ENCODE results near the gene LPP. TPM values are rescaled to one million over a fixed set of nuclear protein-coding genes. Genes with fewer than 3 reads are reported as not detected.

LPP gene
- total and polyA plus RNA-seq, 2 of the 13 experiments (the other 11 are each of a cell fraction or from before 2014, with no cell fraction given) = 19.2 to 29.9 TPM

DNA sequence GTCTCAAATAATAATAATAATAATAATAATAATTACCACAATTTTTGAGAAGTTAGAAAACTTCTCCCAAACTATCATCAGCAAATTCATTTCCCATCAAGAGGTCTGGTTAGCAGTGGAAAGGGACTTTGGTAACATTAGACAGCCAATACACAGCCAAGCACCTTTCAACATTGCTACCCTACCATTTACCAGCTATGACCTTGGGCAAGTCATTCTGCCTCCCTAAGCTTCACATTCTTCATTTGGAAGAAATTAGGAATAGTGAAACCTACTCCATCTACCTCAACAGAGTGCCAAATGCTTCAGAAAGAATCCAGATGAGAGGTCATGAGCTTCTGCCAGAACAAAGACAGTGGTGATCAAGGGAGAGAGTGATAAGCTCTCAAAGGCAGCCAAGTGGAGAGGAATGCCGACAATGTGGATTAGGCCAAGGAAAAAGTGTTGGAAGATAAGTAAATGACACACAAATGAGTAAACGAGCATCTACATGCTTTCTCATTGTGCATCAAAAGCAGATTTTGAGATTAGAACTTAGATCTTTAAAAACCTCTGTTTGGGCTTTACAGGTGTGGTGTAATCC lies 42.9 kb upstream of the LPP start:
- ChIA-PET POLR2A (interaction anchor here (1.1 kb wide), 1 partner anchor 11 kb away, joined by 3 read pairs; no protein-coding TSS in a partner anchor), CTCF (ENCODE audit: low intra/inter-chr PET ratio, low total read pairs) (no interaction called here)
- no peak for FAIRE-seq
- Histone ChIP-seq H3K9me3 (ENCODE audit: low read length) (no peaks in the 10 kb centered on the region), H3K79me2 (ENCODE audit: insufficient read depth, low read length) (no peaks in the 10 kb centered on the region), H4K20me1 (ENCODE audit: insufficient read depth, low read length) (no peaks in the 10 kb centered on the region), H3K9ac (ENCODE audit: insufficient read depth, low read depth, low read length) (no peak overlapping the region), H3K27ac (ENCODE audit: extremely low read length, insufficient read depth, low read length) (no peak overlapping the region), H3K4me3 (replicated peaks in 1 of 3; ENCODE audit: insufficient read depth in 1 of 3, low read depth in 2 of 3, low read length in 3 of 3) (no peak overlapping the region), H3K4me1 (ENCODE audit: insufficient read depth, low read length) (peaks cover 40% of the 10 kb centered on the region), H3K27me3 (ENCODE audit: control insufficient read depth in 1 of 2, insufficient read depth in 2 of 2, low read length in 2 of 2) (no peaks in the 10 kb centered on the region), H2AFZ (ENCODE audit: low read length) (no peak overlapping the region), H3K4me2 (ENCODE audit: low read depth, low read length) (no peak overlapping the region), H3K36me3 (replicated peaks in 1 of 2; ENCODE audit: control insufficient read depth in 1 of 2, insufficient read depth in 2 of 2, low read length in 2 of 2) (no peaks in the 10 kb centered on the region)
- DNase-seq (ENCODE audit: low spot score) = peak; percentile 50
- intact Hi-C loops (cut with micrococcal nuclease; ENCODE audit: unreplicated experiment) = no loop called here
- no TSS peak for BruUV-seq (replicated peaks)
- in situ Hi-C loops (cut with HindIII; ENCODE audit: extremely low pct_ligation_motif_present, low pct_unique_long_range_greater_than_20kb) = no loop called here
- 50% methylated on average over 2 of the region's 2 CpGs for WGBS (ENCODE audit: low lambda C conversion rate)
- TF ChIP-seq, protein P1, sequence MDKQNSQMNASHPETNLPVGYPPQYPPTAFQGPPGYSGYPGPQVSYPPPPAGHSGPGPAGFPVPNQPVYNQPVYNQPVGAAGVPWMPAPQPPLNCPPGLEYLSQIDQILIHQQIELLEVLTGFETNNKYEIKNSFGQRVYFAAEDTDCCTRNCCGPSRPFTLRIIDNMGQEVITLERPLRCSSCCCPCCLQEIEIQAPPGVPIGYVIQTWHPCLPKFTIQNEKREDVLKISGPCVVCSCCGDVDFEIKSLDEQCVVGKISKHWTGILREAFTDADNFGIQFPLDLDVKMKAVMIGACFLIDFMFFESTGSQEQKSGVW (CRISPR knock-in tag; IDR thresholded peaks at IDR 0.05; ENCODE audit: borderline replicate concordance) = no peak
- TF ChIP-seq PPARG (CRISPR knock-in tag; conservative IDR thresholded peaks at IDR 0.05) = 0 out of 2 replicates have a peak, but pooled peaks have one; percentile 20
- TF ChIP-seq SOX13 (IDR thresholded peaks at IDR 0.05) = no peak
- TF ChIP-seq SOX13 (CRISPR knock-in tag; conservative IDR thresholded peaks at IDR 0.05 in 1 of 2, IDR thresholded peaks at IDR 0.05 in 1 of 2) = peak in 1 of 2 experiments; percentile 22; a peak in 1 of 4 replicates
- TF ChIP-seq ZNF614 (CRISPR knock-in tag; IDR thresholded peaks at IDR 0.05; ENCODE audit: borderline replicate concordance) = no peak
- ATAC-seq = no peak

GRCh38 chr3:188113756-188114155 lies 40.2 kb upstream of the LPP start:
- H3K4me2 ChIP-seq (ENCODE audit: low read depth, low read length) = no peak overlapping the region
- H2AFZ ChIP-seq (ENCODE audit: low read length) = no peak overlapping the region
- ChIA-PET POLR2A (no interaction called here), CTCF (ENCODE audit: low intra/inter-chr PET ratio, low total read pairs) (no interaction called here)
- H3K36me3 ChIP-seq (replicated peaks in 1 of 2; ENCODE audit: control insufficient read depth in 1 of 2, insufficient read depth in 2 of 2, low read length in 2 of 2) = no peaks in the 10 kb centered on the region
- no peak overlapping the region for H3K4me3 ChIP-seq (replicated peaks in 1 of 3; ENCODE audit: insufficient read depth in 1 of 3, low read depth in 2 of 3, low read length in 3 of 3)
- H3K27me3 ChIP-seq (ENCODE audit: control insufficient read depth in 1 of 2, insufficient read depth in 2 of 2, low read length in 2 of 2) = no peaks in the 10 kb centered on the region
- no peak for FAIRE-seq
- no peak overlapping the region for H3K9ac ChIP-seq (ENCODE audit: insufficient read depth, low read depth, low read length)
- intact Hi-C loops (cut with micrococcal nuclease; ENCODE audit: unreplicated experiment) = no loop called here
- DNase-seq (ENCODE audit: low spot score) = no peak
- ATAC-seq = no peak
- H3K9me3 ChIP-seq (ENCODE audit: low read length) = peaks cover 4% of the 10 kb centered on the region; the same call in 1 of the 2 replicates
- no peak overlapping the region for H3K27ac ChIP-seq (ENCODE audit: extremely low read length, insufficient read depth, low read length)
- no peaks in the 10 kb centered on the region for H3K79me2 ChIP-seq (ENCODE audit: insufficient read depth, low read length)
- in situ Hi-C loops (cut with HindIII; ENCODE audit: extremely low pct_ligation_motif_present, low pct_unique_long_range_greater_than_20kb) = no loop called here
- H4K20me1 ChIP-seq (ENCODE audit: insufficient read depth, low read length) = no peaks in the 10 kb centered on the region
- peaks cover 23% of the 10 kb centered on the region for H3K4me1 ChIP-seq (ENCODE audit: insufficient read depth, low read length)
- no TSS peak for BruUV-seq (replicated peaks)
- TF ChIP-seq ISX (CRISPR knock-in tag; conservative IDR thresholded peaks at IDR 0.05) (no peak), HNF4G (IDR thresholded peaks at IDR 0.05; ENCODE audit: borderline replicate concordance, low read depth, low read length) (no peak), HNF4G (CRISPR knock-in tag; IDR thresholded peaks at IDR 0.05; ENCODE audit: borderline replicate concordance, low read depth) (no peak), TRIM24 (CRISPR knock-in tag; IDR thresholded peaks at IDR 0.05) (no peak), ZNF292 (CRISPR knock-in tag; IDR thresholded peaks at IDR 0.05; ENCODE audit: borderline replicate concordance, low read depth) (no peak), SMARCC2 (IDR thresholded peaks at IDR 0.05) (no peak), MTA1 (CRISPR knock-in tag; IDR thresholded peaks at IDR 0.05; ENCODE audit: borderline replicate concordance) (no peak), BATF2 (CRISPR knock-in tag; IDR thresholded peaks at IDR 0.05) (no peak), CHD2 (IDR thresholded peaks at IDR 0.05; ENCODE audit: low read depth, low read length) (no peak), ZNF780A (CRISPR knock-in tag; IDR thresholded peaks at IDR 0.05) (no peak), RAD51 (IDR thresholded peaks at IDR 0.05; ENCODE audit: borderline replicate concordance) (no peak), ZNF230 (CRISPR knock-in tag; IDR thresholded peaks at IDR 0.05) (no peak), SNAPC2 (CRISPR knock-in tag; IDR thresholded peaks at IDR 0.05) (no peak)
- TF ChIP-seq, protein P2, sequence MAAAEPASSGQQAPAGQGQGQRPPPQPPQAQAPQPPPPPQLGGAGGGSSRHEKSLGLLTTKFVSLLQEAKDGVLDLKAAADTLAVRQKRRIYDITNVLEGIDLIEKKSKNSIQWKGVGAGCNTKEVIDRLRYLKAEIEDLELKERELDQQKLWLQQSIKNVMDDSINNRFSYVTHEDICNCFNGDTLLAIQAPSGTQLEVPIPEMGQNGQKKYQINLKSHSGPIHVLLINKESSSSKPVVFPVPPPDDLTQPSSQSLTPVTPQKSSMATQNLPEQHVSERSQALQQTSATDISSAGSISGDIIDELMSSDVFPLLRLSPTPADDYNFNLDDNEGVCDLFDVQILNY (CRISPR knock-in tag; conservative IDR thresholded peaks at IDR 0.05) = no peak
